GM19035 (cell line): Measurements from ENCODE around the gene MUC21.
"Not testable (repeated sequence)": the region's sequence is repeated elsewhere in the genome, so short reads cannot be mapped to it uniquely, and the experiment has no call there.

ENCODE experiments used
- ATAC-seq: cut with Tn5 transposase; IDR thresholded peaks from one replicate; pipeline ENCODE4 v1.9.1; 2021; ENCODE audit not compliant: unreplicated experiment

MUC21 gene

DNA sequence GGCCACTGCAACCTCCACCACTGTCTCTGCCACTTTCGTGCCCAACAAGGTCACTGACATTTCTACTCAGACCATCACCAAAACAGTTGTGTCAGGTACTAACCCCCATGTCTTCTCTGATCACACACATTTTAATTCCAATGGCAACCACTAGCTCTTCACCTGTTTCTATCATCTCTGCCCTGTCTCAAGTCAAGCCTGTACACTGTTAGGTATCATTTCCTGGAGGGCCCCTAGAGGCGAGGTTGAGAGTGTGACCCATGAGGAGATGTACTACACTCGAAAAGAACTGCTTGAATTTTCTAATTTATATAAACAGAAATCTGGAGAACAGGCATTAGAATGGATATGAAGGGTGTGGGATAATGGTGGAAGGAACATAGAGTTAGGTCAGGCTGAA, 17.4 kb upstream of the MUC21 start:
- no peak for ATAC-seq

DNA sequence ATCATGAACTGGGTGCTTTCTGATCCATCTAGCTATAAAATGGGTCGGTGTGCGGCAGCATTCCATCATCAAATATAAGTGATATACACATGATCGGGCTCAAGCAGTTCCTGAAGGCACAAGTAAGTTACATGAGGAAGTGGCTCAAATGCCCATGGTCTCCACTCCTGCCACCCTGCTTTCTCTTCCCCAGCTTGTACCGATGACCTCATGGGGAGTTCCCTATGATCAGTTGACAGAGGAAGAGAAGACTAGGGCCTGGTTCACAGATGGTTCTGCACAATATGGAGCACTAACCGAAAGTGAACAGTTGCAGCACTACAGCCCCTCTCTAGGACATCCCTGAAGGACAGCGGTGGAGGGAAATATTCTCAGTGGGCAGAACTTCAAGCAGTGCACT, 14.3 kb upstream of the MUC21 start:
- not testable (repeated sequence) for ATAC-seq

DNA sequence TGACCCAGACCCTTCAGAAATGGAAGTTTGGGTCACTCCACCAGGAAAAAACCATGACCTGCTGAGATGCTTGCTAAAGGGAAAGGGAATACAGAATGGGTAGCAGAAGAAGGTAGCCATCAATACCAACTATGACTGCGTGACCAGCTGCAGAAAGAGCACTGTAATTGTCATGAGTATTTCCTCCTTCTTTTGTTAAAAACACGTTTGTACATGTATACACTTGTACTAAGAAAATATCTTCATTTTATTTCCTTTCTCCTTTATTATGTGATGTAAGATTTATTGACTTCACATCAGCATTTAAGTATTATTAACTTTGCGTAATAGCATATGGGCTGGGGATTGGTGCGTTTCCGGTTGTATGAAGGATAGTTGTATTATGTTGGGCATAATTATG, 12.6 kb upstream of the MUC21 start:
- ATAC-seq, result no peak

DNA sequence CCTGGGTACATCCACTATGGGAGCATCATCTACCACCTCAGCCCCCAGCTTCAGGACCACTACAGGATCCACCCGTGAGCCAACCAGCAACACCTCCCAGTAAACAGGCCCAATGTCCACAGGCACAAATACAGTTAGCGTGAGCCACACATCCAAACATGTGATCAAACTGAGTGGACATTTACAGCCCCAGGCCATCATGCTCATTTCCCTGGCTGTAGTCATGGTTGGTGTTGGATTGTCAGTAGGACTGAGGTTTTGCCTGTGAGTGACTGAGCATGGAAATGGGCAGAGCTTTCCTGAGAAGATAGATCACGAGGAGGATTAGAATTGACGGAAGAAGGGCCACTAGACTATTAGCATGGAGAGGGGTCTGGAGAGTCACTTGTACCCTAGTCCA, 10.7 kb upstream of the MUC21 start:
- ATAC-seq, result no peak

DNA sequence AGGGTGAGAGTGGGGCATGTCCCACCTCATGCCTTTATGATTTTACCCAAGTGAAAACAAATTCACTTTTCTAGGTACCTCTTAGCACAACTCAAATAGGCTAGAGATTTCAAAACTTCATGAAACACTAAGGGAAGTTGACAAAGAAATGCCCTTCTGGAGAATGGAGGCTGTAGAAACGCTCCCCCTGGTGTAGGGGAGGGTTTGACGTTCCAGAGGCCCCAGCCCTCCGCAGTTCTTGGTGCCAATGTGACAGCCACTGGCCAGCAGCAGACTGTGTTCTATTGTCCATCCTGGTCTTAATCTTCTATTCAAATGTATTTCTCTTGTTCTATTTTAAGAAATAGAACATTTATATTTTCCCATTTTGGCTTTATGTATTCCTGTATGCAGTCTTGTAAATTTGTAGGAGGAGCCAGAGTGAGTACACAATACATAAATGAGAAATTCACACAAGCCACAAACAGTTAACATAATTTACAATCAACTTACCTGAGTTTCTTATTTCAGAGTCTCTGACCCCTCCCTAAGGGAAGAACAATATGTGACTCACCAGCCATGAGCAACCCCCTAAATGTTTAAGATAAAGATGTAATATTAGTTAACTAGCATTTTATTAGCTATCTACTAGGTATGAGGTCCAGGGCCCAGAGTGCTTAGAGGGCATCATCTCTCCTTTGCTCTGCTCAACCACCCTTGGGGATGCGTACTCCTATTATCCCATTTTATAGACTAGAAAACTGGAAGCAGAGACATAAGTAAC, 8.8 kb upstream of the MUC21 start:
- ATAC-seq, result no peak

DNA sequence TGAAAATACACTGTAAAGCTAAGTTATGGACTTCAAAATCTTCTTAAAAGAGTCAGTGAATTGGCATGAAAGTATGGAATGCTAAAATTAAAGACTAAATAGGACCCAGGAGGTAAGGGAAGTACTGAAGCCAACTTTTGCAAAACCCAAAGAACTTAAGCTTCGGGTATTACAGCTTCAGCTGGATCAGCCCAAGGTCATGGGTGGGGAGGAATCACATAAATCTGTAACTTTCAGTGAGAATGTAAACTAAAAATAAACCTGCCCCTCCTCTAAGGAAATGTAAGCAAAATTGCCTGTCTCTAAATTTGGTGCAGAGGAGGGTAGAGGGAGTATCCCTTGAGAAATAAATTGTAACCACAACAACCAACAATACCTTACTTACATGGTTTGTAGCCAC, 4.4 kb upstream of the MUC21 start:
- ATAC-seq, result no peak

DNA sequence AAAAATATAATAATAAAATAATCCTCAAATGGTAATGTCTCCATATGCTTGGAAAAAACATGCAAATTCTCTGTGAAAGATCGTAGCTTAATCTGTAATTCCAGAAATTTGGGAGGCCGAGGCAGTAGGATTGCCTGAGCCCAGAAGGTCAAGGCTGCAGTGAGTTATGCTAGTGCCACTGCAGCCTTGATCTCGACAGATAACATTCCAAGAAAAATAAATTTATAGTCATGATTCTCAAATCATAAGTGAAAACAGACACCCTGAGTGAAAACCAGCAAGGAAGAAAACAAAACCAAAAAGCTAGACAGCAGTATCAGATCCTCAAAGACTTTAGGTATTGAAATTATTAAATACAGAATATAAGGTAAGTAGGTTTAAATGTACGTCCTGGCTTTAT, 3.8 kb upstream of the MUC21 start:
- ATAC-seq, result no peak

DNA sequence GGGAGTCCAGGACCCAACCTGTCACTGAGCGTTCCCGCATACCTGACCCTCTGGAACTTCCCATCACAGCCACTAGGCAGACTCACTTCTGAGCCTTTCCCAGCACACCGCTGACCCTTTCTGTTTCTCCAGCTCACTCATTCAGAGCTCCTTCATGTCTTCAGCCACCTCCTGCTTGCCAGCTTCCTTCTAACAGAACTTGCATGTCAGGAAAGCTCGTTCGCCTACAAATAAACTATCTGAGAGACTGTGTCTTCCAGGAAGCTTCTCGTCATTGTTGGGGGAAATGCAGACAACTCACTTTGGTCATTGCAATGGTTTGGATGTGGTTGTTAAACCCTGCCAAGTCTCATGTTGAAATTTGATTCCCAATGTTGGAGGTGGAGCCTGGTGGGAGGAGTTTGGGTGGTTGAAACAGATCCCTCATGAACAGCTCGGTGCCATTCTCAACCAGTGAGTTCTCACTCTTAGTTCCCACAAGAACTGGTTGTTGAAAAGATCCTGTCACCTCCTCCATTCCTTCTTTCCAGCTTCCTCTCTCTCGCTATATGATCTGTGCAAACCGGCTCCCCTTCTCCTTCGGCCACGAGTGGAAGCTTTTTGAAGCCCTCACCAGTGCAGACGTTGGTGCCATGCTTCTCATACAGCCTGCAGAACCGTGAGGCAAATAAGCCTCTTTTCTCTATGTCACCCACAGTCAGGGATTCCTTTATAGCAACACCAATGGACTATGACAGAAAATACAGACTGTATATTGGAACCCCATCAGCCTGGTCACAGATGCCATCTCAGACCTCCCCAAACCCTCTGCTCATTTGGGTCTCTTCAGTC, 1.4 kb upstream of the MUC21 start:
- no peak for ATAC-seq

DNA sequence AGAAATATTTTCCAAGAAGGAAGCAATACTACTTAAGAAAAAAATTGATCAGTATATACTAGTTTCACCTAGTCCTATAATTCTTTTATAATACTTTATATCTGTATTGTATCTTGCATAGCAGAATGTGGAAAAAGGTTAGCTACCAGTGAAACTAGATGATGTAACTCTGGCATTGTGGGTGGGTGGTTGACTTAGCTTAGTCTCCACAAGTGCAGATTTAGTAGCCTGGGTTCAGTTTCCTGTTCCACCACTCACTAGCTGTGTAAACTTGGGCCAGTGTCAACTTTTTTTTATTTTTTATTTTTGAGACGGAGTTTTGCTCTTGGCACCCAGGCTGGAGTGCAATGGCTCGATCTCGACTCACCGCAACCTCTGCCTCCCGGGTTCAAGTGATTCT, 2.0 kb downstream of the MUC21 start:
- ATAC-seq, result no peak

DNA sequence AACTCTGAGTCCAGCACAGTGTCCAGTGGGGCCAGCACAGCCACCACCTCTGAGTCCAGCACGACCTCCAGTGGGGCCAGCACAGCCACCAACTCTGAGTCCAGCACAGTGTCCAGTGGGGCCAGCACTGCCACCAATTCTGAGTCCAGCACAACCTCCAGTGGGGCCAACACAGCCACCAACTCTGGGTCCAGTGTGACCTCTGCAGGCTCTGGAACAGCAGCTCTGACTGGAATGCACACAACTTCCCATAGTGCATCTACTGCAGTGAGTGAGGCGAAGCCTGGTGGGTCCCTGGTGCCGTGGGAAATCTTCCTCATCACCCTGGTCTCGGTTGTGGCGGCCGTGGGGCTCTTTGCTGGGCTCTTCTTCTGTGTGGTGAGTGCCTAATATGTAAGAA, 3.8 kb downstream of the MUC21 start:
- no peak for ATAC-seq

DNA sequence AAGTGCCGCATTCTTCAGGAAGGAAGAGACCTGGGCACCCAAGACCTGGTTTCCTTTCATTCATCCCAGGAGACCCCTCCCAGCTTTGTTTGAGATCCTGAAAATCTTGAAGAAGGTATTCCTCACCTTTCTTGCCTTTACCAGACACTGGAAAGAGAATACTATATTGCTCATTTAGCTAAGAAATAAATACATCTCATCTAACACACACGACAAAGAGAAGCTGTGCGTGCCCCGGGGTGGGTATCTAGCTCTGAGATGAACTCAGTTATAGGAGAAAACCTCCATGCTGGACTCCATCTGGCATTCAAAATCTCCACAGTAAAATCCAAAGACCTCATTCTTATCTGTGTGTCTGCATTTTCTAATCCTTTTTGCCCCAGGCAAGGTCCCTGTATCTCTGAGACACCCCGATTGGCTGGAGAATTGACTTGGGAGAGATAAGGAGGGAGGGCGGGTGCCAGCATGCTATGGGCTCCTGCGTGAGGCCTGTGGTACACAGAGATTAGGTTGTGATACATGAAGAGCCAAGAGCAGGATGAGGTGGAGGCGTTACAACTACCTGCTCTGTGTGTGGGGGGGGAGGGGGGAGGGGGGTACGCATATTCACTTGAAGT, 4.8 kb downstream of the MUC21 start:
- no peak for ATAC-seq

DNA sequence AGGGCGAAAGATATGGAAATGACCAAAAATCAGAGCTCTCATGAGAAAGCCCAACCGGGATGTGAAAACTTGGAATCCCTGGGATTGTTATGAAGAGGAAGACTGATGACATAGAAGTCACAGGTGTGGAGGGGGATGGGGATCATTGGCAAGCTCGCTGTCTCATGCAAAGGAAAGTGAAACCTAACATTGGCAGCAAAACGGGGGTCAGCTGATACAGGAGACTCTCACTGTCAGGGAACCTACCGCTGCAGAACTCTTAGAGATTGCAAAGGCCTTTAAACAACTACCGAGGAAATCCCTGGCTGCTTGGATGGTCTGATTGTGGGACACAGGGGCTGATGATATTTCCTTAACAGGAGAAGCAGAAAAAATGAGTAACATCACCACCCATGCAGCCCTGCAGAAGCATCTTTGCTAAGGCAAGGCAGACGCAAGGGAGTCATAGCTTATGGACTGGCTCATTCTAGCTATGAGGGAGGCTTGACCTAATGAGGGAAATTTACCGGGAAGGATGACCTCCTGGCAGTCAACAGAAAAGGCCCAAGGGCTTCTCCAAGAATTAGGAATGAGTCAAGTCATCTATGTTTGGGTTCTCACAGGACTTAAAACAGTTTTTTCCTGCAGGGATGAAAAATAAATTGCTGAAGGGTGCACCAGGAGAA, 7.0 kb downstream of the MUC21 start:
- no peak for ATAC-seq

DNA sequence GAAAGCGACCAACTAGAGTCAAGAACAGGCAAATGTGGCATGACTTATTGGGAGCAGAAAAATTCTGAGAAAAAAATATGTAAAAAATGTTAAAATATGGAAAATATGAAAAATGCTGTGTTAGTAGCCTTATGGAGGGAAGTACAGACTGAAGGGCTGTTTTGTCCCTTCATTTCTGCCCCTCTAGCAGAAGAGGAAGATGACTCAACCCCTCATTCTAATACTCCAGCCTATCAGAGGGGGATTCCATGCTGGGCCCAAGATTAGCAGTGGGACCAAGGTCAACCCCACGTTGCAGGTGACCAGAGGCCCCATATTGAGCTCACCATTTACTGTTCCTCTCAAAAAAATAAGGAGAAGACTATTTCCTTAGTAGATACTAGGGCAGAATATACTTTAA, 8.4 kb downstream of the MUC21 start:
- ATAC-seq, result no peak

DNA sequence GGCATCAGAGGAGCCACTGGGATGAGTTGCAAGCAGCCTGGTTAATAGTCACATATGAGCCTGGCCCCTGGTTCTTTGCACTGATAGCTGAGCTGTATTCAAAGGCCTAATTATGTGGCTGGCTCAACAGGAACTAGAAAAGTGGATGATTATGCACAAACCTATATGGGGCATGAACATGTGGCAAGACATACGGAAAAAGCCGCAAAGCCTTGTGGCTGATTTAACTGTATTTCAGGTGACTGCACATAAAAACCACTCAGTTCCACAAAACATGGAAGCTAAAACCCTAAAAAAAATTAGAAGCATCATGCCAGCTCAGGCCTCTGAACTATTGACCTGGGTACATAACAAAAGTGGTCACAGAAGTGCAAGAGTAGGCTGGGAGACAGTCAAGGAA, 13.8 kb downstream of the MUC21 start:
- no peak for ATAC-seq

DNA sequence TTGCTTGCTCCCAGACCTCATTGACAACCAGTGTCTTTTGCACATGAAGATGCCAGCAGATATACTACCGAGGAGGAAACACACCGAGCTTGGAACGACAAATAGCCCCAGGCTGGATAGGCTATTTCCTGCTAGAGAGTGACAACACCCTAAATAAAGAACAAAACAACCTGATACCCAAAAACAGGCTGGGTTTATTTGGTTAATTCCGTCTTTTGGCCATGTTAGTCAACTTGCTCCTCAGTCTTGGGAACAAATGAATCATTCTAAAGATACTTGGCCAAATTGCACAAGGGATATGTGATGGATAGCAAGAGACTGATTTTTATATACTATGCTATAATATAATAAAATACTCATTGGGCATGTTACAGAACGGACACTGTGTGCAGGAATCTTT, 15.3 kb downstream of the MUC21 start:
- ATAC-seq, result no peak

DNA sequence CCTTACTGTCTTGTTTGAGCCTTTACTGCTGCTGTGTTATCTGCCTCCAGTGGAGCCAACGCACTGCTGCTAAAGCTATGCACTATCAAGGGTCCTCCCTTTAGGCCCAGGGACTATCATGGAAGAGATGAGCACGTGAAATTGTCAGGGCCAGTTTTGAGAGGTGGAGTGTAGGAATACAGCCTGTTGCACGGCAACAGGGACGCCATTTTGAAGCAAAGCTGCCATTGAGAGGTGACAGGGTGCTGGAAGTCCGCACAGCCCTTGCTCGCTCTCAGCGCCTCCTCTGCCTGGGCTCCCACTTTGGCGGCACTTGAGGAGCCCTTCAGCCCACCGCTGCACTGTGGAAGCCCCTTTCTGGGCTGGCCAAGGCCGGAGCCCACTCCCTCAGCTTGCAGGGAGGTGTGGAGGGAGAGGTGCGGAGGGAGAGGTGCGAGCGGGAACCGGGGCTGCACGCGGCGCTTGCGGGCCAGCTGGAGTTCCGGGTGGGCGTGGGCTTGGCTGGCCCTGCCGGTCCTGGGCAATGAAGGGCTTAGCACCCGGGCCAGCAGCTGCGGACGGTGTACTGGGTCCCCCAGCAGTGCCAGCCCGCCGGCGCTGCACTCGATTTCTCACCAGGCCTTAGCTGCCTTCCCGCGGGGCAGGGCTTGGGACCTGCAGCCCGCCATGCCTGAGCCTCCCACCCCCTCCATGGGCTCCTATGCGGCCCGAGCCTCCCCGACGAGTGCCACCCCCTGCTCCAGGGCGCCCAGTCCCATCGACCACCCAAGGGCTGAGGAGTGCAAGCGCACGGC, 16.7 kb downstream of the MUC21 start:
- not testable (repeated sequence) for ATAC-seq

DNA sequence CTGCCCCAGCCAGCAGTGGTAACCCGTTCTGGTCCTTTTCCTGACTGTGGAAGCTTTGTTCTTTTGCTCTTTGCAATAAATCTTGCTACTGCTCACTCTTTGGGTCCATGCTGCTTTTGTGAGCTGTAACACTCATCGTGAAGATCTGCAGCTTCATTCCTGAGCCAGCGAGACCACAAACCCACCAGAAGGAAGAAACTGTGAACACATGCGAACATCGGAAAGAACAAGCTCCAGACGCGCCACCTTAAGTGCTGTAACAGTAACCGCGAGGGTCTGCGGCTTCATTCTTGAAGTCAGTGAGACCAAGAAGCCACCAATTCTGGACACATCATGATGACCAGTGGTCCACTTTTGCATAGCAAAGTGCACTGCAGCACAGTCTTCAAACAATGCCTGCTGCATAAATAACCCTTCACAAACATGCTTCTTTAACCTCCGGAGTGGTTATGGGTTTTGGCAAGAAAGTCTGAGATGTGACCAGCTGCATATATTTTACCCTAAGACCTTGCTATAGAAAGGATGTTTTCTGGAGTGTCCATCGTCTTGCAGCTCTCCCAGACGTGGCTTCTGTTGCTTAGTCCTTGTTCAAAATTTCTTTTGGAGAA, 17.9 kb downstream of the MUC21 start:
- ATAC-seq, result no peak

DNA sequence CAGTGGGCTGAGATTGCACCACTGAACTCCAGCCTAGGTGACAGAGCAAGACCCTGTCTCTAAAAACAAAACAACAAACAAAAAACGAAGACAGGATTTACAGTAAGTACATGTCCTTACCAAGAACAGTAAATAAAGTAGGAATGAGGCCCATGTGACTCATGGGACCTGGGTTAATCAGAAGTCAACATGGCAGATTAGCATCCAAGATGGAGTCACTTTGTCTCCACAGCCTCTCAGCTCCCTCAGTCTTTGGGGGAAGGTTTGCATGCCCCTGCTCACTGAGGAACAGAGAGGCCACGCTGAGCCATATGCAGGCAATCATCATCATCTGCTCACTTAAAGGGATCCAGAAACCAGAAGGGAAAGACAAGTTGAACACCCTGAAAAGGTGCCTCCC, 19.0 kb downstream of the MUC21 start:
- no peak for ATAC-seq

DNA sequence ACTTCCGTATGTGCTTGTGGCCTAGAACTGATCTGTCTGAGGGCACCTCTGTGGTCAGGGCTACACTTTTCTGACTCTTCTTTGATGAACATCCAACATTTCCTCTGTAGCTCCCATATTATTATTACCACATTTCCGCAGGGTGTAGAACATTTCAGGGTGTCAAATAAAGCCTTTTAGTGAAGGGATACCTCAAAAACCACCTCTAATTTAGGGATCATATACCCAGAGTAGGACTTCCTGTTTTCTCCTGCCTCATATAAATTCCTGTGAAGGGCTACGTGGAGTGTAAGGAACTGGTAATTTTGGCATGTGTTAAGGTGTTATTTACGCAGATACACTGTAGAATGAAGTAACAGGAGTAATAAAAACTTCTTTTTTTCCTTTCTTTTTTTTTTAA, 21.3 kb downstream of the MUC21 start:
- ATAC-seq, result no peak

DNA sequence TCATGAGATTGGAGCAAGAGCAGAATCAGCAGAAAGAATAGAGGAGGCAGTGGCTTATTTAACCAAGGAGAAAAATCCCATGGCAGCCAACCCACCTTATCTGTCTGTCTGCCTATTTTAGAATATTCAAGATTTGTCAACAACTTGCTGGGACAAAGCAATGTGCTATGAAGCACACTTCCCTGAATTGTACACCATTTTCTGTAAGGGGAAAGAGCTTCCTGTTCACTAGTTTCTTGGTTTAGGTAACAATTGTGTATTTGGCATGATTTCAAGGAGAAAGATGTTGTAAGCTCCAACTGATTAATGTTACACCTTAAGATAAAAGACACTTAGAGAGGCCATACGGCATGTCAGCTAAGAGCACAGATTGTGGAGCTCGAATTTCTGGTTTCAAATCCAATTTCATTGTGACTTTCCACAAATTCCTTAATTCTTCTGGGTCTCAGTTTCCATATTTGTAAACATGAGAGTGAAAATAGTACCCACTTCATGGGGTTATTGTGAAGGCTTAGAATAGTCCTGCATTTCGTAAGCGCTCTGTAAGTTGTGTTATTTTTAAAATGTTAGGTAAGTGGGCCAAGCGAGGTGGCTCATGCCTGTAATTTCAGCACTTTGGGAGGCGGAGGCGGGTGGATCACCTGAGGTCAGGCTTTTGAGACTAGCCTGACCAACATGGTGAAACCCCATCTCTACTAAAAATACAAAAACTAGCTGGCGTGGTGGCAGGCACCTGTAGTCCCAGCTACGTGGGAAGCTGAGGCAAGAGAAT, 21.9 kb downstream of the MUC21 start:
- ATAC-seq, result no peak
